Neural progenitor cell (in vitro differentiated cells): ENCODE measurements around the gene CD151. TPM values are rescaled to one million over a fixed set of nuclear protein-coding genes. Genes with fewer than 3 reads are reported as not detected.

ENCODE experiments used
- DNase-seq: peaks from one replicate; pipeline ENCODE4 v3.0.0-alpha.2; 2016; ENCODE audit warnings: low spot score
- H2AFZ ChIP-seq: fragments of 200-600 bp; sonication (generic); replicated peaks from 2 replicates; pipeline ENCODE4 v1.6.1; 2016; ENCODE audit warnings: antibody characterized with exemption
- H3F3A ChIP-seq: fragments of 200-600 bp; sonication (generic); 2 replicates; pipeline ENCODE4 v1.6.1; 2016; ENCODE audit warnings: antibody characterized with exemption, low read depth
- H3K27ac ChIP-seq: fragments of 200-600 bp; sonication (generic); 2 replicates; pipeline ENCODE4 v1.5.1; 2016; ENCODE audit warnings: mild to moderate bottlenecking
- H3K27me3 ChIP-seq: fragments of 200-600 bp; sonication (generic); 2 replicates; pipeline ENCODE4 v1.6.1; 2016; ENCODE audit warnings: mild to moderate bottlenecking, moderate library complexity
- H3K36me3 ChIP-seq: fragments of 200-600 bp; sonication (generic); 2 replicates; pipeline ENCODE4 v1.5.1; 2016
- H3K4me1 ChIP-seq: fragments of 200-600 bp; sonication (generic); 2 replicates; pipeline ENCODE4 v1.6.1; 2016; ENCODE audit warnings: mixed run types
- H3K4me2 ChIP-seq: fragments of 200-600 bp; sonication (generic); 2 replicates; pipeline ENCODE4 v1.6.1; 2016
- H3K4me3 ChIP-seq: fragments of 200-600 bp; sonication (generic); 2 replicates; pipeline ENCODE4 v1.5.1; 2016
- H3K79me2 ChIP-seq: fragments of 200-600 bp; sonication (generic); 2 replicates; pipeline ENCODE4 v1.6.1; 2016; ENCODE audit warnings: low read depth
- H3K9ac ChIP-seq: fragments of 200-600 bp; sonication (generic); 2 replicates; pipeline ENCODE4 v1.6.1; 2016
- H3K9me3 ChIP-seq: fragments of 200-600 bp; sonication (generic); 2 replicates; pipeline ENCODE4 v1.5.1; 2016; ENCODE audit warnings: low read depth
- H4K20me1 ChIP-seq: fragments of 200-600 bp; sonication (generic); 2 replicates; pipeline ENCODE4 v1.6.1; 2016; ENCODE audit warnings: low read depth
- H3K27ac Mint-ChIP-seq: 3 replicates; pipeline ENCODE4 v1.8.0; 2021; ENCODE audit warnings: mixed read lengths
- H3K27me3 Mint-ChIP-seq: 2 replicates; pipeline ENCODE4 v1.8.0; 2022; ENCODE audit warnings: low read depth, mild to moderate bottlenecking, inconsistent platforms, moderate library complexity, mixed read lengths; ENCODE audit not compliant: insufficient read depth
- H3K36me3 Mint-ChIP-seq: 3 replicates; pipeline ENCODE4 v1.8.0; 2021; ENCODE audit warnings: mixed read lengths
- H3K4me1 Mint-ChIP-seq: 3 replicates; pipeline ENCODE4 v1.8.0; 2021; ENCODE audit warnings: mixed read lengths
- H3K4me3 Mint-ChIP-seq: 3 replicates; pipeline ENCODE4 v1.8.0; 2021; ENCODE audit warnings: mild to moderate bottlenecking, moderate library complexity, mixed read lengths
- H3K9me3 Mint-ChIP-seq: 3 replicates; pipeline ENCODE4 v1.8.0; 2020; ENCODE audit warnings: mixed read lengths
- CTCF ChIP-seq: fragments of 200-600 bp; sonication (generic); IDR thresholded peaks from 2 replicates; pipeline ENCODE4 v1.5.1; 2017; ENCODE audit warnings: antibody characterized with exemption, mild to moderate bottlenecking
- EZH2 ChIP-seq: fragments of 200-600 bp; sonication (generic); IDR thresholded peaks from 2 replicates; pipeline ENCODE4 v1.6.1; 2017; ENCODE audit warnings: antibody characterized with exemption, mild to moderate bottlenecking, moderate library complexity
- EZH2phosphoT487 ChIP-seq: fragments of 200-600 bp; sonication (generic); IDR thresholded peaks from 2 replicates; pipeline ENCODE4 v1.6.1; 2017; ENCODE audit warnings: antibody characterized with exemption
- total RNA-seq: library from RNA; depleted of rRNA; stranded (reverse); fragments of >200 nt; gene quantifications from 2 replicates; pipeline ENCODE4 v1.2.3, GENCODE V29; 2015; ENCODE audit warnings: low replicate concordance

The CD151 gene
- total RNA-seq, 1 donor from 2014 or later, result 37.4 TPM

- no peaks in the 10 kb centered on the region for H3K27me3 ChIP-seq
- peaks cover 24% of the 10 kb centered on the region for H4K20me1 ChIP-seq
- peaks cover 15% of the 10 kb centered on the region for H3K4me1 ChIP-seq
- no peak overlapping the region for H3K4me3 ChIP-seq
- no peak overlapping the region for H2AFZ ChIP-seq
- peaks cover 7% of the 10 kb centered on the region for H3K27me3 Mint-ChIP-seq
- H3K9me3 Mint-ChIP-seq, result no peaks in the 10 kb centered on the region
- peaks cover 21% of the 10 kb centered on the region for H3K4me1 Mint-ChIP-seq
- TF ChIP-seq EZH2phosphoT487 (no peak), EZH2 (no peak), CTCF (no peak)
- H3K36me3 Mint-ChIP-seq, result peaks cover 13% of the 10 kb centered on the region
- H3K4me3 Mint-ChIP-seq, result peak overlapping the region; percentile 52
- H3K9me3 ChIP-seq, result no peaks in the 10 kb centered on the region
- H3K27ac ChIP-seq, result no peak overlapping the region
- H3F3A ChIP-seq, result peaks cover 57% of the 10 kb centered on the region
- no peak overlapping the region for H3K4me2 ChIP-seq
- DNase-seq, result no peak
- H3K9ac ChIP-seq, result no peak overlapping the region
- H3K27ac Mint-ChIP-seq, result no peak overlapping the region
- peaks cover 3% of the 10 kb centered on the region for H3K36me3 ChIP-seq
- H3K79me2 ChIP-seq, result peaks cover 43% of the 10 kb centered on the region
Measured at GRCh38 chr11:812390-812789, 20.4 kb upstream of the CD151 start.

- Histone ChIP-seq H4K20me1 (peaks cover 24% of the 10 kb centered on the region), H3K27ac (no peak overlapping the region)
- TF ChIP-seq EZH2 (no peak), CTCF (no peak), EZH2phosphoT487 (no peak)
Measured at GRCh38 chr11:813072-813455, 19.7 kb upstream of the CD151 start.

GRCh38 chr11:813456-814096 lies 19.2 kb upstream of the CD151 start:
- Mint-ChIP-seq H3K4me1 (peaks cover 17% of the 10 kb centered on the region), H3K36me3 (peaks cover 13% of the 10 kb centered on the region), H3K9me3 (no peaks in the 10 kb centered on the region), H3K27ac (no peak overlapping the region), H3K27me3 (peaks cover 8% of the 10 kb centered on the region), H3K4me3 (no peak overlapping the region)
- Histone ChIP-seq H3F3A (peaks cover 58% of the 10 kb centered on the region), H3K79me2 (peaks cover 31% of the 10 kb centered on the region), H4K20me1 (peaks cover 24% of the 10 kb centered on the region), H3K36me3 (peaks cover 3% of the 10 kb centered on the region), H3K27ac (no peak overlapping the region), H3K4me3 (no peak overlapping the region), H2AFZ (no peak overlapping the region), H3K9me3 (no peaks in the 10 kb centered on the region), H3K4me2 (no peak overlapping the region), H3K9ac (no peak overlapping the region), H3K4me1 (peaks cover 11% of the 10 kb centered on the region), H3K27me3 (no peaks in the 10 kb centered on the region)
- no peak for DNase-seq
- no peak for TF ChIP-seq EZH2
- TF ChIP-seq CTCF, result no peak
- TF ChIP-seq EZH2phosphoT487, result no peak

More at GRCh38 chr11:813072-813455, 19.7 kb upstream of the CD151 start:
- peaks cover 17% of the 10 kb centered on the region for H3K4me1 Mint-ChIP-seq
- H3K36me3 Mint-ChIP-seq, result peaks cover 13% of the 10 kb centered on the region
- peaks cover 36% of the 10 kb centered on the region for H3K79me2 ChIP-seq
- no peak overlapping the region for H3K27ac Mint-ChIP-seq
- no peaks in the 10 kb centered on the region for H3K9me3 ChIP-seq
- no peaks in the 10 kb centered on the region for H3K9me3 Mint-ChIP-seq
- peaks cover 15% of the 10 kb centered on the region for H3K4me1 ChIP-seq
- DNase-seq, result no peak
- no peak overlapping the region for H2AFZ ChIP-seq
- H3K4me3 ChIP-seq, result no peak overlapping the region
- peaks cover 3% of the 10 kb centered on the region for H3K36me3 ChIP-seq
- H3K9ac ChIP-seq, result no peak overlapping the region
- peaks cover 53% of the 10 kb centered on the region for H3F3A ChIP-seq
- no peak overlapping the region for H3K4me3 Mint-ChIP-seq
- H3K4me2 ChIP-seq, result no peak overlapping the region
- peaks cover 8% of the 10 kb centered on the region for H3K27me3 Mint-ChIP-seq
- H3K27me3 ChIP-seq, result no peaks in the 10 kb centered on the region
